IMR-90 (cell line): ENCODE results near the gene HSPB7. TPM values are rescaled to one million over a fixed set of nuclear protein-coding genes. Genes with fewer than 3 reads are reported as not detected.

Experiments used
- ATAC-seq: fragments of 200-7000 bp; cut with Tn5 transposase; 2 replicates; pipeline ENCODE4 v1.9.1; 2020; ENCODE audit warnings: low read depth, mild to moderate bottlenecking, moderate library complexity
- BruUV-seq: library from RNA; stranded (reverse); fragments of 400-500 nt; replicated peaks from 2 replicates; lab custom pipeline; 2021; lab: Mats Ljungman, UMichigan
- CTCF ChIA-PET: fragments of 300-600 bp; formaldehyde crosslinking; extraction: SDS; loops from one replicate; lab custom pipeline; 2021; ENCODE audit warnings: antibody characterized with exemption; lab: Yijun Ruan, JAX
- POLR2A ChIA-PET: fragments of 300-600 bp; sonication (Branson Sonifier 250); formaldehyde crosslinking; loops from one replicate; lab custom pipeline; 2022; ENCODE audit warnings: antibody characterized with exemption; ENCODE audit not compliant: unreplicated experiment; lab: Charles Lee
- DNase-seq: peaks from one replicate; pipeline ENCODE4 v3.0.0; 2013
- H2AFZ ChIP-seq: replicated peaks from 2 replicates; pipeline ENCODE3; 2013; ENCODE audit warnings: low read length, mild to moderate bottlenecking; ENCODE audit not compliant: poor library complexity
- H2AK5ac ChIP-seq: 2 replicates; pipeline ENCODE4 v1.6.1; 2013; ENCODE audit warnings: low read depth, low read length, inconsistent platforms
- H2AK9ac ChIP-seq: replicated peaks from 2 replicates; pipeline ENCODE3; 2013; ENCODE audit warnings: mild to moderate bottlenecking, low read depth, low read length, moderate library complexity; ENCODE audit not compliant: poor library complexity
- H2BK120ac ChIP-seq: 2 replicates; pipeline ENCODE4 v1.6.1; 2013; ENCODE audit warnings: low read depth, low read length, inconsistent platforms
- H2BK15ac ChIP-seq: 3 replicates; pipeline ENCODE4 v1.6.1; 2013; ENCODE audit warnings: low read depth, low read length, inconsistent platforms
- H2BK20ac ChIP-seq: 2 replicates; pipeline ENCODE4 v1.6.1; 2013; ENCODE audit warnings: low read depth, mild to moderate bottlenecking, inconsistent platforms, low read length, moderate library complexity
- H2BK5ac ChIP-seq: 2 replicates; pipeline ENCODE4 v1.6.1; 2013; ENCODE audit warnings: mild to moderate bottlenecking, low read depth, low read length, inconsistent platforms; ENCODE audit not compliant: poor library complexity, severe bottlenecking
- H3K14ac ChIP-seq: replicated peaks from 2 replicates; pipeline ENCODE4 v1.6.1; 2013; ENCODE audit warnings: low read depth, low read length, inconsistent platforms
- H3K18ac ChIP-seq: 2 replicates; pipeline ENCODE4 v1.6.1; 2013; ENCODE audit warnings: low read depth, low read length, control low read depth
- H3K23ac ChIP-seq: 2 replicates; pipeline ENCODE4 v1.6.1; 2013; ENCODE audit warnings: low read depth, low read length, inconsistent platforms
- H3K27ac ChIP-seq: 2 replicates; pipeline ENCODE4 v1.5.1; 2013; ENCODE audit warnings: mild to moderate bottlenecking, control low read depth, low read length; ENCODE audit not compliant: insufficient read depth
- H3K27me3 ChIP-seq: 2 replicates; pipeline ENCODE4 v1.6.1; 2013; ENCODE audit warnings: low read length; ENCODE audit not compliant: control insufficient read depth, insufficient read depth
- H3K36me3 ChIP-seq: 2 replicates; pipeline ENCODE4 v1.6.1; 2013; ENCODE audit warnings: low read length, mixed read lengths; ENCODE audit not compliant: control insufficient read depth, insufficient read depth
- H3K4ac ChIP-seq: 2 replicates; pipeline ENCODE4 v1.6.1; 2013; ENCODE audit warnings: low read depth, low read length, inconsistent platforms
- H3K4me1 ChIP-seq: 2 replicates; pipeline ENCODE4 v1.6.1; 2013; ENCODE audit warnings: low read length, mixed read lengths; ENCODE audit not compliant: control insufficient read depth, insufficient read depth
- H3K4me2 ChIP-seq: 2 replicates; pipeline ENCODE4 v1.6.1; 2013; ENCODE audit warnings: low read depth, mild to moderate bottlenecking, control low read depth, low read length, moderate library complexity
- H3K4me3 ChIP-seq: 2 replicates; pipeline ENCODE4 v1.5.1; 2013; ENCODE audit warnings: low read depth, mild to moderate bottlenecking, control low read depth, low read length, moderate library complexity; ENCODE audit not compliant: insufficient read depth
- H3K56ac ChIP-seq: 2 replicates; pipeline ENCODE4 v1.6.1; 2013; ENCODE audit warnings: low read length, inconsistent platforms; ENCODE audit not compliant: insufficient read depth; ENCODE audit errors: extremely low read depth
- H3K79me1 ChIP-seq, 2 experiments: 2 replicates each; pipeline ENCODE4 v1.6.1; 2013; ENCODE audit warnings: low read length in 2 of 2, inconsistent platforms in 1 of 2, low read depth in 1 of 2
- H3K9ac ChIP-seq: 2 replicates; pipeline ENCODE4 v1.6.1; 2013; ENCODE audit warnings: low read depth, low read length, control low read depth
- H3K9me1 ChIP-seq: 2 replicates; pipeline ENCODE4 v1.6.1; 2013; ENCODE audit warnings: low read length, inconsistent platforms; ENCODE audit not compliant: insufficient read depth
- H3K9me3 ChIP-seq: 2 replicates; pipeline ENCODE4 v1.6.1; 2013; ENCODE audit warnings: low read length; ENCODE audit not compliant: control insufficient read depth, insufficient read depth
- H4K20me1 ChIP-seq: 2 replicates; pipeline ENCODE4 v1.6.1; 2013; ENCODE audit warnings: low read length, inconsistent platforms; ENCODE audit not compliant: insufficient read depth
- H4K5ac ChIP-seq: 2 replicates; pipeline ENCODE4 v1.6.1; 2013; ENCODE audit warnings: mild to moderate bottlenecking, low read depth, low read length, control low read depth
- H4K8ac ChIP-seq, 2 experiments: 2 replicates each; pipeline ENCODE4 v1.6.1; 2013; ENCODE audit warnings: low read depth in 2 of 2, low read length in 2 of 2, control low read depth in 1 of 2, inconsistent platforms in 1 of 2
- H4K91ac ChIP-seq: 2 replicates; pipeline ENCODE4 v1.6.1; 2013; ENCODE audit warnings: low read depth, low read length, inconsistent platforms; ENCODE audit not compliant: insufficient read depth
- CTCF ChIP-seq: conservative IDR thresholded peaks from 2 replicates; pipeline ENCODE4 v1.5.1; 2012; ENCODE audit warnings: mild to moderate bottlenecking, low read depth, low read length, improper control_type of control experiment
- ELK1 ChIP-seq: fragments of 150-350 bp; IDR thresholded peaks from 2 replicates; pipeline ENCODE4 v1.6.1; 2016; ENCODE audit warnings: low read depth, mild to moderate bottlenecking, low read length, moderate library complexity, borderline replicate concordance
- MAZ ChIP-seq: IDR thresholded peaks from 2 replicates; pipeline ENCODE4 v1.6.1; 2012; ENCODE audit warnings: low read depth, mild to moderate bottlenecking, low read length, improper control_type of control experiment, moderate library complexity, borderline replicate concordance
- POLR2A ChIP-seq: IDR thresholded peaks from 2 replicates; pipeline ENCODE4 v1.6.1; 2012; ENCODE audit warnings: mild to moderate bottlenecking, low read depth, low read length
- RAD21 ChIP-seq: IDR thresholded peaks from 2 replicates; pipeline ENCODE4 v1.6.1; 2012; ENCODE audit warnings: low read length, improper control_type of control experiment
- SMC3 ChIP-seq: fragments of 150-350 bp; IDR thresholded peaks from 2 replicates; pipeline ENCODE4 v1.6.1; 2016; ENCODE audit warnings: low read depth, mild to moderate bottlenecking, antibody characterized with exemption, low read length, moderate library complexity
- WGBS, 2 experiments: methylation state at CpG; one replicate each; pipeline versions ENCODE4 v1.1.5 to v1.1.7; 2013; ENCODE audit warnings: missing lambda C conversion rate in 2 of 2; ENCODE audit not compliant: insufficient read length in 1 of 2; ENCODE audit errors: extremely low coverage in 2 of 2; 5-methylcytosine and 5-hydroxymethylcytosine counted together
- dilution Hi-C: fragments of 300-500 bp; cut with HindIII; formaldehyde crosslinking; loops from one replicate; pipeline ENCODE4 v1.14.3; 2018; ENCODE audit warnings: low sequenced_read_pairs; ENCODE audit not compliant: unreplicated experiment
- in situ Hi-C: fragments of 300-500 bp; cut with MboI; formaldehyde crosslinking; loops from 3 replicates; pipeline ENCODE4 v1.14.3; 2019; ENCODE audit warnings: low sequenced_read_pairs, inconsistent platforms, mixed read lengths
- intact Hi-C: fragments of 100-400 bp; cut with micrococcal nuclease; formaldehyde crosslinking; loops from 2 replicates; pipeline ENCODE4 v1.10.0; 2022
- polyA plus RNA-seq, 3 experiments: library from polyadenylated mRNA; depleted of rRNA; stranded (reverse); fragments of >200 nt; gene quantifications; 2 replicates each; pipeline ENCODE4 v1.2.3, GENCODE V29; 2012; ENCODE audit warnings: low replicate concordance in 1 of 3
- total RNA-seq: library from RNA; depleted of rRNA; stranded (reverse); fragments of >200 nt; gene quantifications from 2 replicates; pipeline ENCODE4 v1.2.3, GENCODE V29; 2012

Gene HSPB7
- total and polyA plus RNA-seq, 2 of the 4 experiments (the other 2 are of a cell fraction): 0.54 to 3.0 TPM

GRCh38 chr1:15994590-15995351 is 23.1 kb downstream of the HSPB7 start:
- Histone ChIP-seq H3K4me3 (no peak overlapping the region), H2BK120ac (no peak overlapping the region), H4K5ac (no peak overlapping the region), H3K9ac (no peak overlapping the region), H3K56ac (no peak overlapping the region), H3K4me2 (no peak overlapping the region), H4K20me1 (no peaks in the 10 kb centered on the region), H3K14ac (no peak overlapping the region), H3K18ac (no peak overlapping the region), H2BK5ac (no peak overlapping the region), H2BK15ac (no peak overlapping the region), H3K9me3 (no peaks in the 10 kb centered on the region), H2AFZ (peak overlapping the region; percentile 68), H3K4ac (no peak overlapping the region), H3K4me1 (peaks cover 2% of the 10 kb centered on the region; the same call in 1 of the 2 replicates), H4K8ac (0 out of 4 replicates have a peak overlapping the region, but pooled peaks of 1 of the 2 experiments have one; percentile 25), H2AK9ac (no peak overlapping the region), H4K91ac (no peak overlapping the region), H3K9me1 (no peaks in the 10 kb centered on the region), H2BK20ac (no peak overlapping the region), H3K27ac (no peak overlapping the region), H3K79me1 (no peaks in the 10 kb centered on the region), H3K23ac (no peak overlapping the region), H3K36me3 (no peaks in the 10 kb centered on the region), H3K27me3 (peaks cover 13% of the 10 kb centered on the region; the same call in 1 of the 2 replicates), H2AK5ac (peak overlapping the region; percentile 8; the same call in 1 of the 2 replicates)
- in situ Hi-C loops: loop anchor here (5.0 to 10.0 kb wide), 2 partner anchors 60 to 177 kb away; no protein-coding TSS in a partner anchor
- ChIA-PET POLR2A (no interaction called here), CTCF (interaction anchor here (0.5 to 1.6 kb wide), 9 partner anchors 13 to 203 kb away, joined by 3 to 6 read pairs (median 3); no protein-coding TSS in a partner anchor)
- peak; percentile 56 for DNase-seq
- dilution Hi-C loops: no loop called here
- TF ChIP-seq ELK1 (no peak), POLR2A (no peak), MAZ (peak; percentile 71), SMC3 (peak; percentile 97), CTCF (peak; percentile 90), RAD21 (peak; percentile 91)
- intact Hi-C loops: loop anchor here (1.0 to 2.0 kb wide), 4 partner anchors 55 to 202 kb away; partner anchors contain the start of gene SPEN
- ATAC-seq: peak; percentile 99
- BruUV-seq: no TSS peak
- 65% methylated on average over 5 of the region's 11 CpGs; no CpG with 5 or more reads in 1 of the 2 experiments for WGBS, 2 experiments
